Cardiac septum (tissue), 1 donor: ENCODE results near the gene MAP4K1. TPM values are rescaled to one million over a fixed set of nuclear protein-coding genes. Genes with fewer than 3 reads are reported as not detected.
"Not testable (repeated sequence)": the region's sequence is repeated elsewhere in the genome, so short reads cannot be mapped to it uniquely, and the experiment has no call there.

Source experiments
- DNase-seq: peaks from one replicate; pipeline ENCODE4 v3.0.0-alpha.2; 2020; ENCODE audit warnings: low spot score
- intact Hi-C: fragments of 100-400 bp; cut with DNase I; formaldehyde crosslinking; loops from one replicate; pipeline ENCODE4 v1.14.0; 2022
- total RNA-seq: library from RNA; stranded (reverse); fragmentation: NEBNext Ultra II Directional; extraction: Animal tissue kit (Norgen Biotek cat#: 25700); gene quantifications from one replicate; pipeline ENCODE4 v1.2.1, GENCODE V29; 2021
- donor health status: DM: no; HTN: no; CAD: no.

MAP4K1 gene
- total RNA-seq, 1 donor from 2014 or later, result 1.5 TPM

GRCh38 chr19:38632476-38633213 lies 14.9 kb upstream of the MAP4K1 start:
- no peak for DNase-seq
- intact Hi-C loops, result no loop called here

DNA sequence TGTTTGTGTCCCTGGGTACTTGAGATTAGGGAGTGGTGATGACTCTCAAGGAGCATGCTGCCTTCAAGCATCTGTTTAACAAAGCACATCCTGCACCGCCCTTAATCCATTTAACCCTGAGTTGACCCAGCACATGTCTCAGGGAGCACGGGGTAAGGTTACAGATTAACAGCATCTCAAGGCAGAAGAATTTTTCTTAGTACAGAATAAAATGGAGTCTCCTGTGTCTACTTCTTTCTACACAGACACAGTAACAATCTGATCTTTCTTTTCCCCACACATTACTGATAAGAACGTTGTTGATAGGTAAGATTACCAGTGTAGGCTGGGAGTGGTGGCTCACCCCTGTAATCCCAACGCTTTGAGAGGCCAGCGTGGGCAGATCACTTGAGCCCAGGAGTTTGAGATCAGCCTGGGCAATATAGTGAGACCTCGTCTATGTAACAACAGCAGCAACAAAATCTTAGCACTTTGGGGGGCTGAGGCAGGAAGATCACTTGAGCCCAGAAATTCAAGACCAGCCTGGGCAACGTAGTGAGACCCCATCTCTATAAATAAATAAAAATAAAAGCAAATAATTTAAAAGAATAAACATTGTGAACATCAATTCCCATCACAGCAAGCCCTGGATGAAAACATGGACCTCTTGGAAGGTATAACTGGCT lies 14.2 kb upstream of the MAP4K1 start:
- intact Hi-C loops, DNase-seq: not testable (repeated sequence)

DNA sequence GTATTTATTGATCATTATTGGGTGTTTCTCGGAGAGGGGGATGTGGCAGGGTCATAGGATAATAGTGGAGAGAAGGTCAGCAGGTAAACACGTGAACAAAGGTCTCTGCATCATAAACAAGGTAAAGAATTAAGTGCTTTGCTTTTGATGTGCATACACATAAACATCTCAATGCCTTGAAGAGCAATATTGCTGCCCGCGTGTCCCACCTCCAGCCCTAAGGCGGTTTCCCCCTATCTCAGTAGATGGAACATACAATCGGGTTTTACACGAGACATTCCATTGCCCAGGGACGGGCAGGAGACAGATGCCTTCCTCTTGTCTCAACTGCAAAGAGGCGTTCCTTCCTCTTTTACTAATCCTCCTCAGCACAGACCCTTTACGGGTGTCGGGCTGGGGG lies 13.5 kb upstream of the MAP4K1 start:
- intact Hi-C loops, result not testable (repeated sequence)

DNA sequence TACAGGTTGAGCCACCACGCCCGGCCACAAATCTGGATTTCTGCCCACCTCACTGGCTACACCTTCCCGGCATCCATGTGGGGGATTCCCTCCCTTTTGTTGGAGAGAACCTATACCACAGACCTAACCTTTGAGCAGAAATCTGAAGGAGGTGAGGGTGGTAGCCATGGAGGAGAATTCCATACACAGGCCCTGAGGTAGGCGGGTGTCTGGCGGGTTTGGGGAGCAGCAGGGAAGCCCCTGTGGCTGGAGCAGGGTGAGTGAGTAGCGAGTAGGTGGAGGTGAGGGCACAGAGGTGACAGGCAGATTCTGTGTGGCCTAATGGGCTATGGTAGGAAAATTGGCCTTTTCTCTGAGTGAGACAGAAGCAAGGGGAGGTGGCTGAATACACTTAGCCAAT lies 11.8 kb upstream of the MAP4K1 start:
- intact Hi-C loops, result no loop called here
- DNase-seq, result no peak

More for the DNA sequence above, 13.5 kb upstream of the MAP4K1 start:
- DNase-seq, result not testable (repeated sequence)

DNA sequence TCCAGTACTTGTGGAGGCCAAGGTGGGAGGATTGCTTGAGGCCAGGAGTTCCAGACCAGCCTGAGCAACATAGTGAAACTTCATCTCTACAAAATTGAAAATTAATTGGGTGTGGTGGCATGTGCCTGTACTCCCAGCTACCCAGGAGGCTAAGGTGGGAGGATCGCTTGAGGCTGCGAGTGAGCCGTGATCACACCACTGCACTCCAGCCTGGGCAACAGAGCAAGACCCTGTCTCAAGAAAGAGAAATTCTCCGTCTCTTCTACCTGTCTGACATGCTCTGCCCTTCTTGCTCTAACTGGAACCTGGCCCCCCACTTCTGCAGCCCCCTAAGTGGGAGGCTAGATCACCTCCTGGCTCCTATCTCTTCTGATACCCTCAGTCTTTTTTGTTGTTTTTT lies 8.6 kb upstream of the MAP4K1 start:
- DNase-seq, result no peak
- intact Hi-C loops, result no loop called here

DNA sequence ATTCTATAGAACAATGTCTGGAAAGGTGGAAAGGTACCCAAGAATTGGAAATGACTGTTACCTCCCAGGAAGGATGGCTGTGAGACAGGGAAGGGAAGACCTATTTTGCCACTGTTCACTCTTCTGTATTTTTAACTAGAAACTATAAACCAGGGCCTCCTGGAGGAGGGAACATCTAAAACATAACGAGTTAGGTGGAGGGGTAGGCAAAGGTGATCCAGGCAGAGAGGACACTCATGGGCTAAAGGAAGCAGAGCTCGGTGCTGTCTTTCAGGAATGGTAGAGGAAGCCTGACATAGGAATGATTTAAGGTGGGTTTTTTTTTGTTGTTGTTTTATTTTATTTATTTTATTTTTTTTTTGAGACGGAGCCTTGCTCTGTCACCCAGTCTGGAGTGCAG lies 7.1 kb upstream of the MAP4K1 start:
- no peak for DNase-seq
- intact Hi-C loops, result no loop called here

- no peak for DNase-seq
- intact Hi-C loops, result loop anchor here (5.0 kb wide), 4 partner anchors 213 to 503 kb away; partner anchors contain the start of genes ECH1 and FAM98C
Measured at GRCh38 chr19:38619361-38620174, 1.8 kb upstream of the MAP4K1 start.

DNA sequence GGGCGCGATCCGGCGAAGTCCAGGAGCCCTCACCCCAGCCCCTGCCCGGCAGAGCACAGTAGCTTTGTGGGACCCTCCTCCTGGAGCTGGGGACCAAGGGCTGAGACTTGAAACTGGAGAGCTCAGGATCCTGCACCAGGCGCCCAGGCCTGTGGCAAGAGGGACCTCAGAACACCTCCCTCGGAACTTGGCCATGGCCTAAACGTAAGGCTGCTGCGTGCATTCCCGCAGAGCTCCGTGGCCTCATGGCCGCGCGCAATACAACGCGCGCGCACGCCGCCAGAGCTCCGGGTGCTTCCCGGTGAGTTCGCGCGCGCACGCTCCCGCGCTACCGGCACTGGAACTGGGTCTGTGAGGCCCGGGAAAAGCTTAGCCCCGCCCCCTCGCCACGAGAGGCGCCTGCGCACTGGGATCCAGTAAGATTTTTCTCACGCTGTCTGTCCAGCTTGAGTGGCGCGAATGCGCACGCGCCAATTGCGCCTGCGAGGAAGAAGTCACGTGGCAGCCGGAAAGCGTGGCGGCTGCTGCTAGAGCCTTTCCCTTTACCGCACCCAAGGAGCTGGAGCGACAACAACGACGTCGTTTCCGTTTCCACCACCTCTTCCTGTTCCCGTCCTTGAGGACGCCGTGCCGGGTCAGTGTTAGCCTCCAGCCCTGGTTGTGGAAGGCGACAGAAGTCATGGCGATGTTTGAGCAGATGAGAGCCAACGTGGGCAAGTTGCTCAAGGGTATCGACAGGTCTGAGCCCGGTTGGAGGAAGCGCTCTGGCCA lies 1.0 kb upstream of the MAP4K1 start, which contains the start of gene EIF3K:
TSS of gene EIF3K (plus strand) at position 599 of the 771 bp plus-strand sequence. CDS start at position 680, 81 bp downstream.
- peak; percentile 99 for DNase-seq
- intact Hi-C loops, result loop anchor here (5.0 kb wide), 4 partner anchors 214 to 504 kb away; partner anchors contain the start of genes ECH1 and FAM98C

- intact Hi-C loops, result loop anchor here (5.0 kb wide), 4 partner anchors 215 to 505 kb away; partner anchors contain the start of genes ECH1 and FAM98C
Measured at GRCh38 chr19:38617283-38617763, 430 bp downstream of the MAP4K1 start.

GRCh38 chr19:38616265-38616664 lies 1.5 kb downstream of the MAP4K1 start:
- no peak for DNase-seq
- intact Hi-C loops, result loop anchor here (5.0 kb wide), 4 partner anchors 214 to 506 kb away; partner anchors contain the start of genes ECH1 and FAM98C

More at GRCh38 chr19:38617283-38617763, 430 bp downstream of the MAP4K1 start:
- DNase-seq, result no peak

DNA sequence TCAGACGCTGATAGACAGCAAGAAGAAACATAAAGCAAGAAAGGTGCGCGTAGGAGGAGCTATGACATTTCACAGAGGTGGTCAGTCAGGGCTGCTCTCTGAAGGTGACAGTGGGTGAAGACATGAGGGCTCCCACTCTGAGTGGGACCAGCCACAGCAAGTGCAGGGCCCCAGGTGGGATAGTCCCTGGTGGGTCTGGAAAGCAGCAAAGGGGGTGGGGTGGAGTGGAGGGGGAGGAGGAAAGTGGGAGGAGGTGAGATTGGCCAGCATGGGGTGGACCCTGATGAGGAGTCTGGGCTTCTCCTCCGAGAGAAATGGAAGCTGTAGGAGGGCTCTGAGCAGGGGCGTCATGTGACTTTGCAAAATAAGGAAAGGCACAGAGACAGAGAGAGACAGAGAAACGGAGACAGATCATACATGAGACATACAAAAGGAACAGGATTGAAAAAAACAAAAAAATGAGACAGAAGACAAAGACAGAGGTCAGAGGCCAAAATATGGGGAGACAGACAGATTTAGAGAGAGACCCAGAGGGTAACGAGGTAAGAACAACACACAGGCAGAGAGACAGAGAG lies 2.7 kb downstream of the MAP4K1 start:
- intact Hi-C loops, result loop anchor here (5.0 kb wide), 4 partner anchors 213 to 507 kb away; partner anchors contain the start of genes ECH1 and FAM98C
- DNase-seq, result no peak

GRCh38 chr19:38614289-38614688 lies 3.5 kb downstream of the MAP4K1 start:
- no peak for DNase-seq
- intact Hi-C loops, result no loop called here

DNA sequence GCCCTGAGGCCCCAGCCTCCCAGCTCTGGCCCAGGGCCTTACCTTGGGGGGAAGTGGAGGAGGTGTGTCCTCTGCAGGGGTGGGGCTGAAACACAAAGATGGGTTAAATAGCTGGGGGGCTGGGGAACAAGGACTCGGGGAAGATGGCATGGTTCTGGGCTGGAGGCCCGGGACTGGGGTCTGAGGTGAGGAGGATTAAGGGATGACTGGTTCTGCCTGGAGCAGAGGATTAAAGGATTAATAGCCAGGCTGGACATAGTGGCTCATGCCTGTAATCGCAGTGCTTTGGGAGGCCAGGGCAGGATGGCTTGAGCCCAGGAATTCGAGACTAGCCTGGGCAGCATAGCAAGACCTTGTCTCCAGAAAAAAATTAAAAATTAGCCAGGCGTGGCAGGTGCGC lies 11.6 kb downstream of the MAP4K1 start:
- no peak for DNase-seq
- intact Hi-C loops, result no loop called here

DNA sequence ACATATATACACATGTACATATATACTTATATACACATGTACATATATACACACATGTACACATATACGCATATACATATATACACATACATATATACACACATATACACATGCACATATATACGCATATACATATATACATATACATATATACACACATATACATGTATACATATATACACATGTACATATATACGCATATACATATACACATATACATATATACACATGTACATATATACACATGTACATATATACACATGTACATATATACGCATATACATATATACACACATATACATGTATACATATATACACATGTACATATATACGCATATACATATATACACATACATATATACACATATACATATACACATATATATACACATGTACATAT lies 14.9 kb downstream of the MAP4K1 start:
- intact Hi-C loops, DNase-seq: not testable (repeated sequence)

DNA sequence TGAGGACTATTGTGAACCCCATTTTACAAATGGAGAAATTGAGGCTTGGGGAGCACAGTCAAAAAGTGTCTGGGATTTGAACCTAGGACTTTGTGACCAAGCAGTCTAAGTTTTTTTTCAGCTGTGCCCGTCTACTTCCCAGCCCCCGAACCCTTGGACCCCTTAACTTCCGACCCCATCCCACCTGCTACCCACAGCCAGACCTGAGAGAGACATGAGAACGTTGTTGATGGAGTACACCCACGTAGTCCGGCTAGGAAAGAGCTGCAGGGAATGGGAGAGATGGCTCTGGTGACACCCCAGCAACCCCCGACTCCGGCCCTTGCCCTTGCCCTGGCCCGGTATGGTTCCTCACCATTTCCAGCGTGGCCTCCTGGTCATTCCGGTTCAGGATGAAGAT lies 18.0 kb downstream of the MAP4K1 start:
- intact Hi-C loops, result no loop called here
- DNase-seq, result no peak

- no peak for DNase-seq
- intact Hi-C loops, result no loop called here
Measured at GRCh38 chr19:38597075-38597474, 20.7 kb downstream of the MAP4K1 start.

GRCh38 chr19:38596057-38596981 lies 21.4 kb downstream of the MAP4K1 start:
- intact Hi-C loops, result no loop called here
- DNase-seq, result no peak
